ENCODE data around the gene TNFRSF18. TPM values are rescaled to one million over a fixed set of nuclear protein-coding genes. Genes with fewer than 3 reads are reported as not detected.

The TNFRSF18 gene, protein sequence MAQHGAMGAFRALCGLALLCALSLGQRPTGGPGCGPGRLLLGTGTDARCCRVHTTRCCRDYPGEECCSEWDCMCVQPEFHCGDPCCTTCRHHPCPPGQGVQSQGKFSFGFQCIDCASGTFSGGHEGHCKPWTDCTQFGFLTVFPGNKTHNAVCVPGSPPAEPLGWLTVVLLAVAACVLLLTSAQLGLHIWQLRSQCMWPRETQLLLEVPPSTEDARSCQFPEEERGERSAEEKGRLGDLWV
- not detected in 2 replicates for polyA plus RNA-seq (2013)

DNA sequence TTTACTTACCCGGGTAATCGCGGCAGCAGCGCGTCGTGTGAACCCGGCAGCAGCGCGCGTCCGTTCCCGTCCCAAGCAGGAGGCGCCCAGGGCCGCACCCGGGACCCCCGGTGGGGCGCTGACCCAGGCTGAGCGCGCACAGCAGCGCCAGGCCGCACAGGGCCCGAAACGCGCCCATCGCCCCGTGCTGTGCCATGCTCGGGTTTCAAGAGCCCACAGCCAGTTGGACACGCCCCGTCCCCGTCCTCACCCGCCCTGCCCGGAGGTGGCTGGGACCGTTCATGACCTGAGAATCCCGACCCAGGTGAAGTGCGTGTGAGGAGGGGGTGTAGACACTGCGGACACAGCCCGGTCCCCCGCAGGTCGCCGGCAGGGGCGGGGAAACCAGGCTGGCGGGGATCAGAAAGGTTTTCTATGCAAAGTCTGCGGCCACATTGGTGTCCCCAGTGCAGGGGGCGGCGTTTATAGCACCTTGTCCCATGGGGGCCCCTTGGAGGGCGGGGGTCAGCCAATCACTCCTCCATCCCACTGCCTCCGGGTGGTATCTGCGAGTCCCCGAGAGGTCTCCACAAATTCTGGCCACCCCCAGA, at the start of gene TNFRSF18:
Gene TNFRSF18 (minus strand): TSS at position 217 of the 590 bp plus-strand sequence. CDS start 21 bp downstream, at position 196.
- Histone ChIP-seq H3K4me3 (ENCODE audit: low read depth, low read length) (no peak within 1 kb of the TSS), H2AK5ac (ENCODE audit: low read length) (no peak within 1 kb of the TSS), H3K4ac (ENCODE audit: low read depth, low read length) (no peak within 1 kb of the TSS), H2AFZ (ENCODE audit: insufficient read depth, low read length, poor library complexity) (no peak within 1 kb of the TSS), H3K36me3 (ENCODE audit: control insufficient read depth in 1 of 2, insufficient read depth in 2 of 2, low read length in 2 of 2) (no peaks in the 10 kb centered on the region), H3K79me2 (ENCODE audit: control insufficient read depth, insufficient read depth, low read length, poor library complexity) (no peaks in the 10 kb centered on the region), H3K9ac (ENCODE audit: low read length) (no peak within 1 kb of the TSS), H2BK5ac (ENCODE audit: low read depth, low read length, poor library complexity) (no peak within 1 kb of the TSS), H3K9me3 (ENCODE audit: insufficient read depth, low read depth, low read length) (no peaks in the 10 kb centered on the region), H2BK12ac (ENCODE audit: low read length) (no peak within 1 kb of the TSS), H3K18ac (ENCODE audit: low read length) (no peak within 1 kb of the TSS), H3K27me3 (ENCODE audit: insufficient read depth, low read length) (peaks cover 12% of the 10 kb centered on the region), H3K4me2 (ENCODE audit: low read length) (no peak within 1 kb of the TSS), H4K8ac (ENCODE audit: low read depth, low read length) (no peak within 1 kb of the TSS), H4K91ac (ENCODE audit: low read depth, low read length) (no peak within 1 kb of the TSS), H3K79me1 (ENCODE audit: low read length) (no peaks in the 10 kb centered on the region), H3K27ac (ENCODE audit: low read depth, low read length) (no peak within 1 kb of the TSS), H3K4me1 (ENCODE audit: control insufficient read depth in 1 of 2, insufficient read depth in 2 of 2, low read length in 2 of 2) (peaks cover 0 to under 1% of the 10 kb centered on the region in 2 experiments), H4K12ac (ENCODE audit: low read depth, low read length) (no peak within 1 kb of the TSS), H3K23ac (ENCODE audit: low read length) (no peak within 1 kb of the TSS), H3K14ac (ENCODE audit: low read length) (no peak within 1 kb of the TSS), H2BK120ac (ENCODE audit: insufficient read depth, low read length, poor library complexity) (no peak within 1 kb of the TSS)
- no CpG with 5 or more reads among the region's 49 CpGs for WGBS (ENCODE audit: extremely low coverage, insufficient coverage, insufficient read length)
- peak in 1 of 2 donors; percentile 33 for DNase-seq

DNA sequence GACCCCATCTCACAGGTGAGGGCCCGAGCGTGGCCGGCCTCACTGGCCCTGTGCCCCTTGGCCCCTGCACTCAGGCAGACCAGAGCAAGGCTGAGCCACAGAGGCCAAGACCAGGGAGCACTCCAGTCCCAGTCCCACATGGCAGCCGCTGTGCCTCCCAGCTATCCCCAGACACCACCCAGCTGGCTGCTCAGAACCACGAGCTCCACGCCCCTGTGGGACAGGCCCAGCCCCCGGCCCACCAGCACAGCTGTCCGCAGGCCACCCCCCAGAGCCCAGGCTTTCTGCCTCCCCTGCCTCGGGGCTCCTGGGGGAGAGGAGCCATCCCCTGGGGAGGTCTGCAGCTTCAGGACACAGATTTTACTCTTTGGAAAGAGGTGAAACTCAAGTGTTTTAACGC, 49.2 kb upstream of the TNFRSF18 start:
- Histone ChIP-seq H3K23ac (ENCODE audit: low read length) (no peak overlapping the region), H4K12ac (ENCODE audit: low read depth, low read length) (no peak overlapping the region), H2AFZ (ENCODE audit: insufficient read depth, low read length, poor library complexity) (no peak overlapping the region), H2BK5ac (ENCODE audit: low read depth, low read length, poor library complexity) (no peak overlapping the region), H4K8ac (ENCODE audit: low read depth, low read length) (no peak overlapping the region), H3K4me3 (ENCODE audit: low read depth, low read length) (peak overlapping the region; percentile 29), H3K4ac (ENCODE audit: low read depth, low read length) (no peak overlapping the region), H3K79me2 (ENCODE audit: control insufficient read depth, insufficient read depth, low read length, poor library complexity) (no peaks in the 10 kb centered on the region), H3K14ac (ENCODE audit: low read length) (no peak overlapping the region), H2AK5ac (ENCODE audit: low read length) (no peak overlapping the region), H2BK12ac (ENCODE audit: low read length) (no peak overlapping the region), H3K27me3 (ENCODE audit: insufficient read depth, low read length) (no peaks in the 10 kb centered on the region), H3K18ac (ENCODE audit: low read length) (no peak overlapping the region), H2BK120ac (ENCODE audit: insufficient read depth, low read length, poor library complexity) (no peak overlapping the region), H3K4me2 (ENCODE audit: low read length) (no peak overlapping the region), H3K27ac (ENCODE audit: low read depth, low read length) (no peak overlapping the region), H3K9me3 (ENCODE audit: insufficient read depth, low read depth, low read length) (peaks cover 8% of the 10 kb centered on the region), H4K91ac (ENCODE audit: low read depth, low read length) (no peak overlapping the region), H3K9ac (ENCODE audit: low read length) (no peak overlapping the region), H3K4me1 (ENCODE audit: control insufficient read depth in 1 of 2, insufficient read depth in 2 of 2, low read length in 2 of 2) (peaks cover 4% of the 10 kb centered on the region in 2 experiments), H3K36me3 (ENCODE audit: control insufficient read depth in 1 of 2, insufficient read depth in 2 of 2, low read length in 2 of 2) (peaks cover 69 to 77% of the 10 kb centered on the region in 2 experiments), H3K79me1 (ENCODE audit: low read length) (peaks cover 4% of the 10 kb centered on the region)
- no peak for DNase-seq
- no CpG with 5 or more reads among the region's 10 CpGs for WGBS (ENCODE audit: extremely low coverage, insufficient coverage, insufficient read length)

DNA sequence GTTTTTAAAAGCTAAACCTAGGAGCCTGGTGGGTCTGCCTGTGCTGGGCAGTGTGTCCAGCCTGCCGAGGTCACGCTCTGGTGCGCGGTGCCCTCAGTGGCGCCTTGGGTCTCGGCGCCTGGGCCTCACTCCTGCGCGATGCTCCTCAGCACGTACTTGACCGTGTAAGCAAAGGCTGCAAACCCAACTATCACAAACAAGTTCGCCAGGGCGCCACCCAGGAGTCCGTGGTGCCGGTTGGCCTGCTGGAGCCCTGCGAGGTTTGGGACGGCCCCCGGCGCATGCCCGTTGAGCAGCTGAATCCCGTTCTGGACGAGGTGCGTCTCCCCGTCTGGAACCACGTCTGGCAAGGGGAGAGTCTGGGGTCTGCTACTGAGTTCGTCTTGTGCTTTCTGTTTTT, 48.7 kb upstream of the TNFRSF18 start:
- H3K27me3 ChIP-seq (ENCODE audit: insufficient read depth, low read length) = no peaks in the 10 kb centered on the region
- H2BK12ac ChIP-seq (ENCODE audit: low read length) = no peak overlapping the region
- no CpG with 5 or more reads among the region's 26 CpGs for WGBS (ENCODE audit: extremely low coverage, insufficient coverage, insufficient read length)
- H3K4me2 ChIP-seq (ENCODE audit: low read length) = no peak overlapping the region
- no peak overlapping the region for H3K18ac ChIP-seq (ENCODE audit: low read length)
- H3K4ac ChIP-seq (ENCODE audit: low read depth, low read length) = no peak overlapping the region
- peaks cover 6% of the 10 kb centered on the region in 2 experiments for H3K4me1 ChIP-seq (ENCODE audit: control insufficient read depth in 1 of 2, insufficient read depth in 2 of 2, low read length in 2 of 2)
- H3K27ac ChIP-seq (ENCODE audit: low read depth, low read length) = no peak overlapping the region
- H3K4me3 ChIP-seq (ENCODE audit: low read depth, low read length) = no peak overlapping the region
- H2BK5ac ChIP-seq (ENCODE audit: low read depth, low read length, poor library complexity) = no peak overlapping the region
- no peak overlapping the region for H2BK120ac ChIP-seq (ENCODE audit: insufficient read depth, low read length, poor library complexity)
- H4K91ac ChIP-seq (ENCODE audit: low read depth, low read length) = no peak overlapping the region
- H3K36me3 ChIP-seq (ENCODE audit: control insufficient read depth in 1 of 2, insufficient read depth in 2 of 2, low read length in 2 of 2) = peaks cover 63 to 72% of the 10 kb centered on the region in 2 experiments
- peaks cover 8% of the 10 kb centered on the region for H3K9me3 ChIP-seq (ENCODE audit: insufficient read depth, low read depth, low read length)
- no peak overlapping the region for H2AFZ ChIP-seq (ENCODE audit: insufficient read depth, low read length, poor library complexity)
- no peak overlapping the region for H2AK5ac ChIP-seq (ENCODE audit: low read length)
- no peak overlapping the region for H3K14ac ChIP-seq (ENCODE audit: low read length)
- H3K23ac ChIP-seq (ENCODE audit: low read length) = no peak overlapping the region
- no peaks in the 10 kb centered on the region for H3K79me2 ChIP-seq (ENCODE audit: control insufficient read depth, insufficient read depth, low read length, poor library complexity)
- no peak overlapping the region for H4K8ac ChIP-seq (ENCODE audit: low read depth, low read length)
- no peak overlapping the region for H4K12ac ChIP-seq (ENCODE audit: low read depth, low read length)
- DNase-seq = no peak
- H3K9ac ChIP-seq (ENCODE audit: low read length) = no peak overlapping the region
- peaks cover 6% of the 10 kb centered on the region for H3K79me1 ChIP-seq (ENCODE audit: low read length)

DNA sequence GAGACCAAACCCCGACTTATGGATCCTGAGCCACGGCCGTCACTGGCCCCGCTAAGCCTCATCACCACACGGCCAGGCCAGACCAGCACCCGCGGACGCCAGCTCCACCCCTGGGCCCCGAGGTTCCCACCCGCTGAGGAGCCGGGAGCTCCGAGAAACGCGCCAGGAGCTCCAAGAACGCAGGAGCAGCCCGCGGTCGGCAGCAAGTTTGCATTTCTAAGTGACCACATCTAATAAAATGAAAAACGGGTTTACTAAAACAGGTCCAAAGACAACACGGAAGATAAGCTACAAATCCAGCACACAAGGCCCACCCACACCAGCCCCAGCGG, 48.2 kb upstream of the TNFRSF18 start:
- no peaks in the 10 kb centered on the region for H3K27me3 ChIP-seq (ENCODE audit: insufficient read depth, low read length)
- H3K4me1 ChIP-seq (ENCODE audit: control insufficient read depth in 1 of 2, insufficient read depth in 2 of 2, low read length in 2 of 2) = peaks cover 6% of the 10 kb centered on the region in 2 experiments
- H3K23ac ChIP-seq (ENCODE audit: low read length) = no peak overlapping the region
- no peak overlapping the region for H2BK5ac ChIP-seq (ENCODE audit: low read depth, low read length, poor library complexity)
- H2AFZ ChIP-seq (ENCODE audit: insufficient read depth, low read length, poor library complexity) = no peak overlapping the region
- H3K79me1 ChIP-seq (ENCODE audit: low read length) = peaks cover 6% of the 10 kb centered on the region
- H3K4me3 ChIP-seq (ENCODE audit: low read depth, low read length) = no peak overlapping the region
- H3K27ac ChIP-seq (ENCODE audit: low read depth, low read length) = no peak overlapping the region
- no peak for DNase-seq
- H4K8ac ChIP-seq (ENCODE audit: low read depth, low read length) = no peak overlapping the region
- WGBS (ENCODE audit: extremely low coverage, insufficient coverage, insufficient read length) = no CpG with 5 or more reads among the region's 21 CpGs
- no peak overlapping the region for H3K14ac ChIP-seq (ENCODE audit: low read length)
- no peak overlapping the region for H4K91ac ChIP-seq (ENCODE audit: low read depth, low read length)
- H3K18ac ChIP-seq (ENCODE audit: low read length) = no peak overlapping the region
- H2BK120ac ChIP-seq (ENCODE audit: insufficient read depth, low read length, poor library complexity) = no peak overlapping the region
- peaks cover 60 to 67% of the 10 kb centered on the region in 2 experiments for H3K36me3 ChIP-seq (ENCODE audit: control insufficient read depth in 1 of 2, insufficient read depth in 2 of 2, low read length in 2 of 2)
- no peak overlapping the region for H4K12ac ChIP-seq (ENCODE audit: low read depth, low read length)
- H3K4ac ChIP-seq (ENCODE audit: low read depth, low read length) = no peak overlapping the region
- no peak overlapping the region for H2AK5ac ChIP-seq (ENCODE audit: low read length)
- H3K79me2 ChIP-seq (ENCODE audit: control insufficient read depth, insufficient read depth, low read length, poor library complexity) = no peaks in the 10 kb centered on the region
- H2BK12ac ChIP-seq (ENCODE audit: low read length) = no peak overlapping the region
- no peak overlapping the region for H3K9ac ChIP-seq (ENCODE audit: low read length)
- peaks cover 8% of the 10 kb centered on the region for H3K9me3 ChIP-seq (ENCODE audit: insufficient read depth, low read depth, low read length)
- H3K4me2 ChIP-seq (ENCODE audit: low read length) = no peak overlapping the region
